Measurements from ENCODE around the gene ACADS. TPM values are rescaled to one million over a fixed set of nuclear protein-coding genes. Genes with fewer than 3 reads are reported as not detected.

The ACADS gene
- total RNA-seq, 6 donors from 2014 or later, result 24.1 to 43.1 (median 32.9) TPM

GRCh38 chr12:120685522-120685921 is 40.1 kb upstream of the ACADS start:
- Histone ChIP-seq H3K27ac (peak overlapping the region in 1 of 4 donors; percentile 93), H3K4me3 (no peak overlapping the region), H3K4me1 (peaks cover 27 to 40% (median 33%) of the 10 kb centered on the region in 4 donors), H3K27me3 (no peaks in the 10 kb centered on the region), H3K36me3 (no peaks in the 10 kb centered on the region), H3K9me3 (no peaks in the 10 kb centered on the region)
- TF ChIP-seq POLR2A (IDR thresholded peaks at IDR 0.05) (no peak), EP300 (IDR thresholded peaks at IDR 0.05) (no peak), POLR2AphosphoS5 (IDR thresholded peaks at IDR 0.05) (no peak)
- TF ChIP-seq, protein P1, sequence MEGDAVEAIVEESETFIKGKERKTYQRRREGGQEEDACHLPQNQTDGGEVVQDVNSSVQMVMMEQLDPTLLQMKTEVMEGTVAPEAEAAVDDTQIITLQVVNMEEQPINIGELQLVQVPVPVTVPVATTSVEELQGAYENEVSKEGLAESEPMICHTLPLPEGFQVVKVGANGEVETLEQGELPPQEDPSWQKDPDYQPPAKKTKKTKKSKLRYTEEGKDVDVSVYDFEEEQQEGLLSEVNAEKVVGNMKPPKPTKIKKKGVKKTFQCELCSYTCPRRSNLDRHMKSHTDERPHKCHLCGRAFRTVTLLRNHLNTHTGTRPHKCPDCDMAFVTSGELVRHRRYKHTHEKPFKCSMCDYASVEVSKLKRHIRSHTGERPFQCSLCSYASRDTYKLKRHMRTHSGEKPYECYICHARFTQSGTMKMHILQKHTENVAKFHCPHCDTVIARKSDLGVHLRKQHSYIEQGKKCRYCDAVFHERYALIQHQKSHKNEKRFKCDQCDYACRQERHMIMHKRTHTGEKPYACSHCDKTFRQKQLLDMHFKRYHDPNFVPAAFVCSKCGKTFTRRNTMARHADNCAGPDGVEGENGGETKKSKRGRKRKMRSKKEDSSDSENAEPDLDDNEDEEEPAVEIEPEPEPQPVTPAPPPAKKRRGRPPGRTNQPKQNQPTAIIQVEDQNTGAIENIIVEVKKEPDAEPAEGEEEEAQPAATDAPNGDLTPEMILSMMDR (IDR thresholded peaks at IDR 0.05), result no peak
- no peak for DNase-seq
- WGBS, 2 donors, result 70 to 73% methylated on average over 3 of the region's 3 CpGs
- ATAC-seq (ENCODE audit: low FRiP score in 2 of 2), result no peak

DNA sequence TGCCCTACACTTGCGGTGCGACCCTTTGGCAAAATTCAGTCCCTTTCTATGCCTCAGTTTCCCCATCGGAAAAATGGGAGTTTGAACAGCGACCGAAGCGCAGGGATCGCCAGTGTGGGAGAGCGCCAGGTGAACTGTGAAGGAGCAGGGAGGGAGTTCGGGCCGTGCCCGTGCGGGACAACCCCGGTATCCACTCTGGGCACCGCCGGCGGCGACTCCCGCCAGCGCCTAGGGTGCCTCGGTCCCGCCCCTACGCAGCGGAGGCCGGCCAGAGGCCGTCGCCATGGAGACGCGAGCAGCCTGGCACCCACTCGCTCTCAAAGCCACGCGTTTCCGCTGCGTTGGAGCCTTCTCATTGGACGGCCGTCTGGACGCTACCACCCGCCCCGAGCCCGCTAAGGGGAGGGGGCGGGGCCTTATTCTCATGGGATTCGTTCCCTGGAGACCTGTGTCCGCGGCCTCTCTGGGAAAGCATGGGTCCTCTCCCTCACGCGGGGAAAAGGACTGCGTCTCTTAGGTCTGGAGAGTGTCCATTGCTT is 39.4 kb upstream of the ACADS start:
- no peaks in the 10 kb centered on the region for H3K27me3 ChIP-seq
- peaks cover 30 to 46% (median 38%) of the 10 kb centered on the region in 4 donors for H3K4me1 ChIP-seq
- DNase-seq (peak; percentile 97 to 100), ATAC-seq (ENCODE audit: low FRiP score in 2 of 2) (peak; percentile 94 to 97)
- H3K27ac ChIP-seq, result peak overlapping the region; percentile 86 to 93 (median 90)
- H3K9me3 ChIP-seq, result no peaks in the 10 kb centered on the region
- TF ChIP-seq POLR2A (IDR thresholded peaks at IDR 0.05), result peak in 2 of 4 donors; percentile 11 to 16
- TF ChIP-seq POLR2AphosphoS5 (IDR thresholded peaks at IDR 0.05), result peak; percentile 28 to 65
- TF ChIP-seq EP300 (IDR thresholded peaks at IDR 0.05), result no peak
- TF ChIP-seq, protein P1 (IDR thresholded peaks at IDR 0.05), result peak in 2 of 6 experiments; percentile 2 to 6
- H3K4me3 ChIP-seq, result peak overlapping the region; percentile 68 to 96 (median 74)
- 0 to 4% methylated on average over 19 to 45 of the region's 46 CpGs for WGBS, 2 donors
- H3K36me3 ChIP-seq, result no peaks in the 10 kb centered on the region

- Histone ChIP-seq H3K4me3 (peak within 1 kb of the TSS; percentile 68 to 96 (median 84)), H3K27ac (peak within 1 kb of the TSS; percentile 86 to 93 (median 90)), H3K36me3 (no peaks in the 10 kb centered on the region), H3K4me1 (peaks cover 30 to 51% (median 42%) of the 10 kb centered on the region in 4 donors), H3K9me3 (no peaks in the 10 kb centered on the region), H3K27me3 (no peaks in the 10 kb centered on the region)
- ATAC-seq (ENCODE audit: low FRiP score in 2 of 2) (peak; percentile 96 to 98), DNase-seq (peak; percentile 97 to 99)
- WGBS, 2 donors, result 0 to 1% methylated on average over 10 to 51 of the region's 84 CpGs
- TF ChIP-seq EP300 (IDR thresholded peaks at IDR 0.05) (no peak), POLR2A (IDR thresholded peaks at IDR 0.05) (peak; percentile 4 to 89 (median 66)), POLR2AphosphoS5 (IDR thresholded peaks at IDR 0.05) (peak in 1 of 2 donors; percentile 74)
- TF ChIP-seq, protein P1 (IDR thresholded peaks at IDR 0.05), result peak in 4 of 6 experiments; percentile 7 to 13 (median 11)
Measured at GRCh38 chr12:120686690-120687577, 38.7 kb upstream of the ACADS start, which contains the start of gene MLEC. TSS of gene MLEC (plus strand) at chr12:120687149. CDS start at chr12:120687297, 148 bp downstream.

GRCh38 chr12:120687578-120688289 is 37.9 kb upstream of the ACADS start:
- peak overlapping the region; percentile 68 to 96 (median 84) for H3K4me3 ChIP-seq
- peak overlapping the region; percentile 86 to 93 (median 90) for H3K27ac ChIP-seq
- DNase-seq (no peak), ATAC-seq (ENCODE audit: low FRiP score in 2 of 2) (no peak)
- TF ChIP-seq POLR2AphosphoS5 (IDR thresholded peaks at IDR 0.05) (no peak), EP300 (IDR thresholded peaks at IDR 0.05) (no peak), POLR2A (IDR thresholded peaks at IDR 0.05) (no peak)
- TF ChIP-seq, protein P1 (IDR thresholded peaks at IDR 0.05), result no peak
- no peaks in the 10 kb centered on the region for H3K27me3 ChIP-seq
- H3K9me3 ChIP-seq, result no peaks in the 10 kb centered on the region
- H3K36me3 ChIP-seq, result no peaks in the 10 kb centered on the region
- peaks cover 31 to 59% (median 49%) of the 10 kb centered on the region in 4 donors for H3K4me1 ChIP-seq
- WGBS, 2 donors, result 0 to 1% methylated on average over 3 to 27 of the region's 31 CpGs

Data from upper lobe of left lung (tissue), 6 donors.